K562 (cell line): ENCODE data around the gene BEST4. TPM values are rescaled to one million over a fixed set of nuclear protein-coding genes. Genes with fewer than 3 reads are reported as not detected.

Experiments
- ASH1L ChIP-seq: fragments of 450-650 bp; IDR thresholded peaks from 2 replicates; pipeline ENCODE4 v1.6.1; 2018; ENCODE audit warnings: borderline replicate concordance, mild to moderate bottlenecking, low read depth; ENCODE audit not compliant: partially characterized antibody
- ATF1 ChIP-seq, 2 experiments: fragments of 450-650 bp in 1 of 2; IDR thresholded peaks; 2 replicates each; pipeline ENCODE4 v1.6.1; 2016; ENCODE audit warnings: missing compliant biosample characterization in 1 of 2, missing genetic modification characterization in 1 of 2
- CC2D1A ChIP-seq: fragments of 450-650 bp; IDR thresholded peaks from 2 replicates; pipeline ENCODE4 v1.6.1; 2017; ENCODE audit warnings: mild to moderate bottlenecking
- CCAR2 ChIP-seq: fragments of 200-400 bp; formaldehyde crosslinking; IDR thresholded peaks from 2 replicates; pipeline ENCODE4 v1.6.1; 2017; ENCODE audit warnings: mild to moderate bottlenecking, low read depth, low read length
- CREM ChIP-seq: IDR thresholded peaks from 2 replicates; pipeline ENCODE4 v1.6.1; 2014; ENCODE audit warnings: antibody characterized with exemption, low read depth
- DDX20 ChIP-seq: fragments of 450-650 bp; IDR thresholded peaks from 2 replicates; pipeline ENCODE4 v1.6.1; 2016; ENCODE audit warnings: missing genetic modification characterization, low read depth, mild to moderate bottlenecking, missing compliant biosample characterization, moderate library complexity
- ELF4 ChIP-seq: fragments of 450-650 bp; formaldehyde crosslinking; IDR thresholded peaks from 2 replicates; pipeline ENCODE4 v1.4.0; 2022; ENCODE audit warnings: missing genetic modification characterization
- FOXA3 ChIP-seq, 2 experiments: fragments of 450-650 bp in 1 of 2; sonication (generic) in 1 of 2; formaldehyde crosslinking; IDR thresholded peaks in 1 of 2; conservative IDR thresholded peaks in 1 of 2; 2 replicates each; pipeline versions ENCODE4 v1.4.0 to v1.8.0; 2020 to 2022; ENCODE audit warnings: mild to moderate bottlenecking in 2 of 2, missing genetic modification reagents in 1 of 2
- HNRNPLL ChIP-seq: fragments of 200-400 bp; formaldehyde crosslinking; IDR thresholded peaks from 2 replicates; pipeline ENCODE4 v1.6.1; 2017; ENCODE audit warnings: low read length, low read depth, mild to moderate bottlenecking; ENCODE audit not compliant: poor library complexity, severe bottlenecking
- JUN ChIP-seq, 2 experiments: sonication (generic) in 1 of 2; formaldehyde crosslinking in 1 of 2; IDR thresholded peaks; 2 replicates each; pipeline versions ENCODE4 v1.6.1 to v1.8.0; 2012 to 2022; ENCODE audit warnings: borderline replicate concordance in 2 of 2, mild to moderate bottlenecking in 2 of 2, improper control_type of control experiment in 1 of 2, low read depth in 1 of 2, low read length in 1 of 2, missing genetic modification reagents in 1 of 2
- LCOR ChIP-seq: sonication (generic); formaldehyde crosslinking; IDR thresholded peaks from 2 replicates; pipeline ENCODE4 v1.8.0; 2022; ENCODE audit warnings: mild to moderate bottlenecking, missing genetic modification reagents
- MAFF ChIP-seq: IDR thresholded peaks from 2 replicates; pipeline ENCODE4 v1.6.1; 2012; ENCODE audit warnings: low read length, improper control_type of control experiment
- MBD2 ChIP-seq: sonication (generic); IDR thresholded peaks from 2 replicates; pipeline ENCODE4 v1.6.1; 2016; ENCODE audit warnings: low read depth, borderline replicate concordance
- MEF2D ChIP-seq: conservative IDR thresholded peaks from 2 replicates; pipeline ENCODE4 v1.6.1; 2016; ENCODE audit warnings: low read depth, missing genetic modification characterization, missing compliant biosample characterization
- SIN3B ChIP-seq: fragments of 450-650 bp; IDR thresholded peaks from 2 replicates; pipeline ENCODE4 v1.6.1; 2017; ENCODE audit warnings: low read depth, mild to moderate bottlenecking, moderate library complexity
- SLC30A9 ChIP-seq: fragments of 250-450 bp; sonication (Bioruptor Pico); IDR thresholded peaks from 2 replicates; pipeline ENCODE4 v1.8.0; 2022; ENCODE audit warnings: mild to moderate bottlenecking, moderate library complexity
- SMAD4 ChIP-seq: fragments of 250-450 bp; sonication (Bioruptor Pico); conservative IDR thresholded peaks from 2 replicates; pipeline ENCODE4 v1.8.0; 2021; ENCODE audit warnings: inconsistent platforms, mild to moderate bottlenecking, moderate library complexity
- SRSF1 ChIP-seq: fragments of 200-400 bp; formaldehyde crosslinking; IDR thresholded peaks from 2 replicates; pipeline ENCODE4 v1.6.1; 2017; ENCODE audit warnings: mild to moderate bottlenecking, low read depth, low read length, moderate library complexity
- SRSF9 ChIP-seq: fragments of 200-400 bp; formaldehyde crosslinking; IDR thresholded peaks from 2 replicates; pipeline ENCODE4 v1.6.1; 2017; ENCODE audit warnings: low read depth, low read length, borderline replicate concordance
- TAL1 ChIP-seq: fragments of 450-650 bp; IDR thresholded peaks from 2 replicates; pipeline ENCODE4 v1.6.1; 2016; ENCODE audit warnings: mild to moderate bottlenecking
- ZBED1 ChIP-seq: IDR thresholded peaks from 2 replicates; pipeline ENCODE4 v1.6.1; 2014
- ZFP36 ChIP-seq: fragments of 150-350 bp; IDR thresholded peaks from 2 replicates; pipeline ENCODE4 v1.6.1; 2018; ENCODE audit warnings: low read length, low read depth; ENCODE audit not compliant: partially characterized antibody
- ZFX ChIP-seq: sonication (generic); formaldehyde crosslinking; IDR thresholded peaks from 2 replicates; pipeline ENCODE4 v1.8.0; 2022; ENCODE audit warnings: mild to moderate bottlenecking, missing genetic modification reagents, moderate library complexity
- ZNF174 ChIP-seq: fragments of 250-450 bp; sonication (Bioruptor Pico); IDR thresholded peaks from 2 replicates; pipeline ENCODE4 v1.4.0; 2020; ENCODE audit warnings: mild to moderate bottlenecking
- ZNF444 ChIP-seq: fragments of 250-450 bp; sonication (Bioruptor Pico); IDR thresholded peaks from 2 replicates; pipeline ENCODE4 v1.4.0; 2020; ENCODE audit warnings: mild to moderate bottlenecking, moderate library complexity
- polyA plus RNA-seq, 8 experiments: library from polyadenylated mRNA; depleted of rRNA in 4 of 8; stranded (reverse) in 5 of 8; unstranded in 3 of 8; fragments of >200 nt; fragmentation: Nextera tagmentation in 2 of 8; fragmentation: Illumina TruSeq in 1 of 8; extraction: Ambion mirVana in 2 of 8; extraction: Trizol in 1 of 8; gene quantifications; 2 replicates each; pipeline versions ENCODE4 v1.2.1 to v1.2.3, GENCODE V29; 2011 to 2014; ENCODE audit warnings: inconsistent platforms in 1 of 8, missing spikeins in 1 of 8
- total RNA-seq, 7 experiments: library from RNA; depleted of rRNA in 6 of 7; stranded (reverse); fragments of >200 nt in 6 of 7; fragmentation: Illumina TruSeq in 2 of 7; extraction: Trizol in 2 of 7; gene quantifications; 2 replicates each; pipeline versions ENCODE4 v1.2.1 to v1.2.3, GENCODE V29; 2011 to 2021; ENCODE audit warnings: low replicate concordance in 1 of 7
- TF ChIP-seq, protein P1 (sequence below): sonication (generic); formaldehyde crosslinking; IDR thresholded peaks from 2 replicates; pipeline ENCODE4 v1.8.0; 2023; ENCODE audit warnings: mild to moderate bottlenecking, missing genetic modification reagents

Gene BEST4
- total and polyA plus RNA-seq, 9 of the 15 experiments (the other 6 are each of a cell fraction or from before 2014, with no cell fraction given), result 0.07 to 0.11 TPM; not detected in 7

DNA sequence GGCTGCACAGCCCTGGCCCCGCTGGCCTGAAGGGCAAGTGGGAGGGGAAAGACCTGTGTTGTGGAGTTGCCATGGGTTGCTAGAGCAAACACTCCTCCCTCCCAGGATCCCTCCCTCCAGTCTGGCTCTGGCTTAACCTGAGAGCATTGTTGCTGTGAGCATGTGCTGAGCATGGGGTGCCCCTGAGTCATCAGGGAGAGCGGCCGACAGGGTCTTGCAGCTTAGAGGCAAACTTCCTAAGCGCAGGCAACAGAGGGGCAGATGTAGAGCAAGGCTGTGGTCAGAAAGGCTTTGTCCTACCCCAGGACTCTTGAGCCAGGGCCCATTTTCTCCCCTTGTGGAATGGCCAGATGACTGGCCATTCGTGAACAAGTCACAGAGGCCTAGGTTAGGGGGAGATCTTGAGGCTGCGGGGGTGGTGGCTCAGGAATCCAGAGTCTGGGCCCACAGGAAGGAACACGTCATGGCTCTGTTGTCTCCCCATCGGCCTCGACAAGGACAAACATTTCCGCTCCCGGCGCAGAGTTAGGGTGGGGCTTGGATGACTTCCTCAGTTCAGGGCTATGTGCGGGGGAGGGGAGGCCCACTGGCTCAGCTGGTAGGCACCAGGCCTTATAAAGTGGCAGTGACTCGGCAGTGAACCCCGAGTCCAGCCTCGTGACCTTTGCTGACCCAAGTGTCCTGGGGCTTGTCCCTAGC is 19.5 kb upstream of the BEST4 start (continued):
- TF ChIP-seq, protein P1, sequence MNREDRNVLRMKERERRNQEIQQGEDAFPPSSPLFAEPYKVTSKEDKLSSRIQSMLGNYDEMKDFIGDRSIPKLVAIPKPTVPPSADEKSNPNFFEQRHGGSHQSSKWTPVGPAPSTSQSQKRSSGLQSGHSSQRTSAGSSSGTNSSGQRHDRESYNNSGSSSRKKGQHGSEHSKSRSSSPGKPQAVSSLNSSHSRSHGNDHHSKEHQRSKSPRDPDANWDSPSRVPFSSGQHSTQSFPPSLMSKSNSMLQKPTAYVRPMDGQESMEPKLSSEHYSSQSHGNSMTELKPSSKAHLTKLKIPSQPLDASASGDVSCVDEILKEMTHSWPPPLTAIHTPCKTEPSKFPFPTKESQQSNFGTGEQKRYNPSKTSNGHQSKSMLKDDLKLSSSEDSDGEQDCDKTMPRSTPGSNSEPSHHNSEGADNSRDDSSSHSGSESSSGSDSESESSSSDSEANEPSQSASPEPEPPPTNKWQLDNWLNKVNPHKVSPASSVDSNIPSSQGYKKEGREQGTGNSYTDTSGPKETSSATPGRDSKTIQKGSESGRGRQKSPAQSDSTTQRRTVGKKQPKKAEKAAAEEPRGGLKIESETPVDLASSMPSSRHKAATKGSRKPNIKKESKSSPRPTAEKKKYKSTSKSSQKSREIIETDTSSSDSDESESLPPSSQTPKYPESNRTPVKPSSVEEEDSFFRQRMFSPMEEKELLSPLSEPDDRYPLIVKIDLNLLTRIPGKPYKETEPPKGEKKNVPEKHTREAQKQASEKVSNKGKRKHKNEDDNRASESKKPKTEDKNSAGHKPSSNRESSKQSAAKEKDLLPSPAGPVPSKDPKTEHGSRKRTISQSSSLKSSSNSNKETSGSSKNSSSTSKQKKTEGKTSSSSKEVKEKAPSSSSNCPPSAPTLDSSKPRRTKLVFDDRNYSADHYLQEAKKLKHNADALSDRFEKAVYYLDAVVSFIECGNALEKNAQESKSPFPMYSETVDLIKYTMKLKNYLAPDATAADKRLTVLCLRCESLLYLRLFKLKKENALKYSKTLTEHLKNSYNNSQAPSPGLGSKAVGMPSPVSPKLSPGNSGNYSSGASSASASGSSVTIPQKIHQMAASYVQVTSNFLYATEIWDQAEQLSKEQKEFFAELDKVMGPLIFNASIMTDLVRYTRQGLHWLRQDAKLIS (CRISPR knock-in tag), result peak; percentile 98
- peak; percentile 14; the same call in 1 of the 2 replicates for TF ChIP-seq ATF1 (CRISPR knock-in tag; IDR thresholded peaks at IDR 0.05)
- peak; percentile 95 for TF ChIP-seq ATF1 (tag; IDR thresholded peaks at IDR 0.05)
- peak; percentile 34 for TF ChIP-seq ZFP36
- peak; percentile 80 for TF ChIP-seq ASH1L
- peak; percentile 95 for TF ChIP-seq HNRNPLL
- peak; percentile 98 for TF ChIP-seq LCOR (CRISPR knock-in tag)
- 0 out of 2 replicates have a peak, but pooled peaks have one; percentile 33 for TF ChIP-seq CC2D1A
- peak; percentile 62; the same call in 1 of the 2 replicates for TF ChIP-seq ZNF444 (CRISPR knock-in tag)
- TF ChIP-seq MAFF, result no peak
- peak; percentile 97 for TF ChIP-seq SMAD4 (CRISPR knock-in tag)
- TF ChIP-seq CREM, result peak; percentile 94
- peak; percentile 51; the same call in 1 of the 2 replicates for TF ChIP-seq DDX20 (tag)
- TF ChIP-seq ZFX (CRISPR knock-in tag), result peak; percentile 80
- TF ChIP-seq CCAR2, result no peak
- TF ChIP-seq FOXA3 (CRISPR knock-in tag; conservative IDR thresholded peaks at IDR 0.05 in 1 of 2, IDR thresholded peaks at IDR 0.05 in 1 of 2), result peak in 1 of 2 experiments; percentile 86; a peak in 3 of 4 replicates
- TF ChIP-seq SIN3B, result no peak
- TF ChIP-seq SLC30A9, result no peak; the same call in 1 of the 2 replicates
- TF ChIP-seq ZBED1, result peak; percentile 86; the same call in 1 of the 2 replicates
- TF ChIP-seq MEF2D (tag), result peak; percentile 88
- TF ChIP-seq TAL1, result peak; percentile 1; the same call in 1 of the 2 replicates
- TF ChIP-seq JUN (IDR thresholded peaks at IDR 0.05; ENCODE audit: borderline replicate concordance, low read depth, low read length), result peak; percentile 46
- peak; percentile 98; the same call in 1 of the 2 replicates for TF ChIP-seq JUN (CRISPR knock-in tag; IDR thresholded peaks at IDR 0.05; ENCODE audit: borderline replicate concordance)
- TF ChIP-seq SRSF1, result no peak
- peak; percentile 53; the same call in 1 of the 2 replicates for TF ChIP-seq ELF4
- TF ChIP-seq ZNF174 (CRISPR knock-in tag), result no peak; the same call in 1 of the 2 replicates
- TF ChIP-seq SRSF9, result no peak
- TF ChIP-seq MBD2, result peak; percentile 48; the same call in 1 of the 2 replicates
